ENCODE data around the gene GABRD.

GRCh38 chr1:2045468-2046173 is 26.5 kb downstream of the GABRD start:
- TF ChIP-seq POLR2A (IDR thresholded peaks at IDR 0.05; ENCODE audit: low read length), result no peak
- TF ChIP-seq GATA1 (IDR thresholded peaks at IDR 0.05; ENCODE audit: low read depth, low read length), result no peak

All from erythroblast (primary cell).